GM18499 (cell line): ENCODE results near the gene CCDC15.

Experiments used
- ATAC-seq: cut with Tn5 transposase; IDR thresholded peaks from one replicate; pipeline ENCODE4 v1.9.1; 2021; ENCODE audit warnings: moderate number of reproducible peaks; ENCODE audit not compliant: insufficient read depth, unreplicated experiment

The CCDC15 gene

DNA sequence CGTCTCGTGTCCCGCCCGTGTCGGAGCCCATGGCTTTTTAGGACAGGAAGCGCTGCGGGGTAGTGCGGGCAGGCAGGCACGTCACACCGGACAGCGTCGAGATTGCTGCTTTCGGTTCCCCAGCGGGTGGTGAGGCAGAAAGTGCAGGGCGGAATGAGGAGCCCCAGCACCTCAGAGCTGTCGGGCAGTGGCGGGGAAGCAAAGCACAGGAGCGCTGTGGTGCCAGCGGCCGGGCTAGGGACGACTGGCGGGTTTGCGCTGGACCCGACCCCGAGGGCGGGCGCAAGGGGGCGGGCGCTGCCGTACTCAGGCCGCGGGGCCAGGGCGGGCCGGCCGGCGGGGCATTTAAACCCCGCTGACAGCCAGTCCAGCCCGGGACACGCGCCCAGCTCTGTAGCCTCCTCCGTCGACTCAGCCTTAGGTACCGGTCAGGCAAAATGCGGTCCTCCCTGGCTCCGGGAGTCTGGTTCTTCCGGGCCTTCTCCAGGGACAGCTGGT, 109.0 kb downstream of the CCDC15 start, which contains the start of gene SLC37A2:
SLC37A2 (plus strand) TSS at position 375 of the 498 bp plus-strand sequence; CDS start at position 438, 63 bp downstream.
- peak; percentile 89 for ATAC-seq

GRCh38 chr11:125063429-125064043, 109.5 kb downstream of the CCDC15 start:
- peak; percentile 7 for ATAC-seq

DNA sequence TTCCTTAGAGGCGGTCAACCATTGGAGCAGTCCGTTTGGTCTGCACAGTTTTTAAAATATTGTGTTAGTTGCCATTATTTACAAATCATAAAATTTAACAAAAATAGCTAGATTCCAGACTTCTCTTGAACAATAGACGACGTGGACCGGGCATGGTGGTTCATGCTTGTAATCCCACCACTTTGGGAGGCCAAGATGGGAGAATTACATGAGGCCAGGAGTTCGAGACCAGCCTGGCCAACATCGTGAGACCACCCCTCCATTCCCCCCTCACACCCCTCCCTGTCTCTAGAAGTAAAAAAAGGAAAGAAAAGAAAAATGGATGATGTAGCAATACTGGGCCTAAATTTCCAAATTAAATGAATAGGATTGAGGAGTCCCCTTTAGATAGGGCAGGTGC, 110.1 kb downstream of the CCDC15 start:
- ATAC-seq = no peak

DNA sequence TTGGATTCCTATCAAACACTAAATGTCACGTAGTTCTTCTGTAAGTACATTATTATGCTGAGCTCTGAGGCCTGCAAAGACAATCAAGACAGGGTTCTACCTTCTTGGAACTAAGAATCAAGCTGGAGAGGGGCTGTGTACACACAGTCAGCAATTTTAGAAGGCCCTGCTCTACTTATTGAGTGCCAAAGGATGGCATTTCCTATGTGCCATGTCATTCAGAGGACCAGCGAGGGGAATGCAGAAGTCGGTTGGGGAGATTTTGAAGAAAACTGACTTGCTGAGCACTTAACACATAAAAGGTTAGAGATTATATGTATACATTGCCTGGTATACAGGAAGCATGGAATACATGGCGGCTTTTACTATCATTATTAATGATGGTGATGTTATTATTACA, 114.4 kb downstream of the CCDC15 start:
- ATAC-seq = no peak

DNA sequence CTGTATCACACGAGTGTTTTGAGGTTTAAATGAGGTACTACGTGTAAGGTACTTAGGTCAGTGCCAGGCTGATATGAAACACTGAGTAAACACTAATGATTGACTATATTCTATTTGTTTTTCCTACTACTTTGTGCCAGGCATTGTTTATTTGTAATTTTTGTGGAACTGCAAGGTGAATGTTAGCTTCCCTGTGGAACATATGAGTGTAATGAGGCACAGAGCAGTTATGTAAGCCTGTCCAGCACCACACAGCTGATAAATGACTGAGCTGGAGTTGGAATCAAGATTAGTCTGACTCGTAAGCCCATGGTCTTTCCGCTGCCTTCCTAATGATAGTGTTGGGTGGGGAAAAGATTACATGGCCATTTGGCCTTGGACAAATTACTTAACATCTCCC, 115.0 kb downstream of the CCDC15 start:
- ATAC-seq = no peak

DNA sequence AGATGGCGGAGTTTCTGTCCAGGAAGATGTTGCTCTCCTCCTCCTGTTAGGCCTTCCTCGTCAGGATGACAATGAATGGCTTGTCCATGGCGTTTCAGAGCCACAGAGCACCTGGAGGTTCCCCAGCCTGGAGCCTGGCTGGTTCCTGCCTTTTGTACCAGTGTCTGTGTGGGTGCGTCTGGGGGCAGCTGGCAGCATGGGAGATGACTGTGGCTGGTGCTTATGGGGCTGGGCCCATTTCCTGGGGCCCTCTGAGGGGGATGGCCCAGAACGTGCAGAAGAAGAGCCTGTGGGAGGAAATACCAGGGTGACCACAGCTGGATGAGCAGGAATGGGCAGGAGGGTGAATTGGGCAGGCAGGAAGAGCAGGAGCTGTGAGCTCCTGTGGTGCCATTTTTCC, 115.8 kb downstream of the CCDC15 start:
- no peak for ATAC-seq

- ATAC-seq = peak; percentile 61
These were observed 116.8 kb downstream of the CCDC15 start for GRCh38 chr11:125070699-125071254.

DNA sequence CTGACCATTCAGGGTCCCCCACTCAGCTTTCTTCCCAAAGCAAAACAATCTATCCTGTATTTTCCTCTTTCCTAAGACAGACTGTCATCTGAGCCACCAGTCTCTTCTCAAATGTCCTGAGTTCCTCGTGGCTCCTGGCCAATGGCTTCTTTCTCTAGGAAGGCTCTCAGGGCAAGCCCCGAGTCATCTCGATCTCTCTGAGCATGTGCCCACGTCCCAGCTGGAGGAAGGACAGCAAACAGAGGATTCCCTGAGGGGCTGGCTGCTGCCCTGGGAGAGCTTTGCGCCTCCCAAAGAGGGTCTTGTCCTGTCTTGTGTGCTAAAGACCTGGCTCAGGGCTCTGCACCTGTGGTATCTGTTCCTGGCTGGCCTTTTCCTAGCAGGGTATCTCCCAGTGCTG, 117.4 kb downstream of the CCDC15 start:
- ATAC-seq = no peak

DNA sequence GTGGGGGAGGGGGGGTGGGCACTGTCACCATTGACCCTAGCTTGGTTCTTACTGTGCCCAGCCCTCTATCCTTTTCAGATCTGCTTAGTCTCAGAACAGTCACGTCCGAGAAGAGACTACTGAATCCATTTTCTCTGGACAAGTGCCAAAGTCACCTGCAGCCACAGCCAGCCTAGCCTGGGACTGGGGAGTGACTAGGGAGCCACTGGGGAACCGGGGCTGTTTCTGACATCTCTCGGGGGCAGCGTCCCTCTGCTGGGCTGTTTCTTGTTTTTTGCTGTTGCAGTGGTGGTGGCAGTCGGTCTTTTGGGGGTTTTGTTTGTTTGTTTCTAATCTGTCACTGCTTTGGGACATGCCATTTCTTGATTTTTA, 117.8 kb downstream of the CCDC15 start:
- no peak for ATAC-seq

DNA sequence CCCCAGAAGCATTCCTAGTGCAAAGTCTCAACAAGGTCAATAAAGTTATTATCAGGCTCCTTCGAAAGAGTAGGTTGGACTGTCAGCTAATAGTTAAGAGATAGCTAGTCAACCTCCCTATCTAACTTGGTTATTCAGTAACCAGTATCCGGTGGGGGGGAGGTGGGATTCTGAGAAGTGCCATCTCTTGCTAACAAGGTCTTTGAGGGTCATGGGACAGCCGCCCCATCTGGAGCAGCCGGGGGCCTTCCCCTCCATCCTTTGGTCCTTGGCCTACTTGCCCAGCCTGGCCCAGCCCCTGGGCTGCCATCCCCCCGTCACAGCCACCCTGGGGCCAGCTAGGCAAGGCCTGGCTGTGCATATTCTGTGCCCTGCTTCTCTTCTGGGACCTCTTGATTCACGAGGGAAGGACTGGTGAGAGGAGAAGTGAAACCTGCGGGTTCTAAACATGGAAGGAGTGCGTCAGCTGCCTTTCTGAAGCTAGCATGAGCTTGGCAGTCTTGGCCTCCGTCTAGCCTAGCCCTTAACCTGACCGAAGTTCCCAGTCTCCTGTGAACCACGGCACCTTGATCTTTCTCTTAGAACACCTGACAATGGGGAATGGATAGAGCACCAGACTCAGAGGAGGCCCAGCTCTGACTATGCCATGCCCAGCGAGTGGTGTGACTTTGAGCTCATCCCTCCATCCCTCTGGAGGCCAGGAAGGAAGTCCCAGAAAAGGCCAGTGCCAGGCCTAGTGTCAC, 118.4 kb downstream of the CCDC15 start:
- ATAC-seq = peak; percentile 75

DNA sequence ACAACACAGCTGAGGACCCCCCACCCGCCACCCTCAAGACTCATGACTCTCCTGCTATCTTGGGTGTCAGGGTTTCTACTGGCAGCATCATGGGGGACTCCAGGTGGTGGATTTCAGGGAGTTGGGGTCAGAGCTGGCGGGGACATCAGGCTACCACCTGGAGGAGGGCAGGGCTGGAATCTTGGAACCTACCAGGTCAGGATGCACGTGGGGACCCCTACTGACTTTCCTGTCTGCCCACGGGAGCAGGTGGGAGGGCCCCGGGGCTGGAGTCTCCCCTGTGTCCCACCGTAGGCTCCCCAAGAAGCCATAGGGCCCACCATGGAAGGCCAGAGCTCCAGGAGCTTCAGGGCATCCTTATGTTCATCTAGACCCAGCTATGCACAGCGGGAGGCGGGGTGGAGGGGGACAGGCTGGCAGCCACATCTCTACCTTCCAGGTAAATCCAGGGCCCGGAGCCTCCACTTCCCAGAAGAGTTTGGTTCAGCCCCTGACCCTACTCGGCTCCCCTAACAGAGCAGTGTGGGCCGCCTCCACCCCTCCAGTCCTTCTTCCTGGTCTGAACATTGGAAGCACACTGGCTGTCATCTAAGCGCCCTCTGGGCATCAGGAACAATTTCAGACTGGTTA, 119.1 kb downstream of the CCDC15 start:
- no peak for ATAC-seq

DNA sequence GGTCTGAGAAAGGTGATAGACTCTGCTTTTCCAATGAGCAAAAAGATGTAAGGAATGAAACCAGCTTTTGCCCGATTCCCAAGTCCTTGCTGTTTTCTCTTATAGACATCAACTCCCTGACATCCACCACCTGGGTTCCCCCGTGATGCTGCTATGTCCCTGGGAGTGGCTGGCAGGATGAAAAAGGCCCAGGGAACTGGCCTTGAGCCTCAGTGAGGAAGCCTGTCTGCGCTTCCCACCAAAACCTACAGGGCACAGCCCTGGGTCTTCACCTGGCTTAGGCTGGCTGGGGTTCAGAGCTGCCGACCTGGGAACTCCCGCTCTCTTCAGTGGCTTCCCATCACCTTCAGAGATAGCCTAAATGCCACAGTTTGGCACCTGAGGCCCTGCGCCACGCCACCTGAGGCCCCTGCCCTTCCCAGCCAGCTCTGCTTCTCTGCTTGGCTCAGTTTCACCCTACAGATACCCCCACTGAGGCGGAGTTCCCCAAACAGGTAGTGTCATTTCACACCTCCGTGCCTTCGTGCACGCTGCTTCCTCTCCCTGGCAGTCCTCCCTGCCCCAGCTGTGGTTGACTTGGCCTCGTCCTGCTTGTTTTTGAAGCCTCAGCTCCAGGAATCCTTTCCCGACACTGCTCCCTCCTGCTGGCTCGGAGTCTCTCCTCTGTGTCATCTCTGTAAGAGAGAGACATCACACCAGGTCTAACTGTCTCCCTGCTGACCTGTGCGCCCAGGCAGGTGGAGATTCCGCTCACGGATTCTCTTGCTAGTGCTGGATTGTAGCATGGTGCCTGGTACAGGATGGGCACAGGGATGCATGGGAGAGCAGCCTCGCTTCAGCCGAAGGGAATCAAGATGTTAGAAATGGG, 119.8 kb downstream of the CCDC15 start:
- no peak for ATAC-seq

DNA sequence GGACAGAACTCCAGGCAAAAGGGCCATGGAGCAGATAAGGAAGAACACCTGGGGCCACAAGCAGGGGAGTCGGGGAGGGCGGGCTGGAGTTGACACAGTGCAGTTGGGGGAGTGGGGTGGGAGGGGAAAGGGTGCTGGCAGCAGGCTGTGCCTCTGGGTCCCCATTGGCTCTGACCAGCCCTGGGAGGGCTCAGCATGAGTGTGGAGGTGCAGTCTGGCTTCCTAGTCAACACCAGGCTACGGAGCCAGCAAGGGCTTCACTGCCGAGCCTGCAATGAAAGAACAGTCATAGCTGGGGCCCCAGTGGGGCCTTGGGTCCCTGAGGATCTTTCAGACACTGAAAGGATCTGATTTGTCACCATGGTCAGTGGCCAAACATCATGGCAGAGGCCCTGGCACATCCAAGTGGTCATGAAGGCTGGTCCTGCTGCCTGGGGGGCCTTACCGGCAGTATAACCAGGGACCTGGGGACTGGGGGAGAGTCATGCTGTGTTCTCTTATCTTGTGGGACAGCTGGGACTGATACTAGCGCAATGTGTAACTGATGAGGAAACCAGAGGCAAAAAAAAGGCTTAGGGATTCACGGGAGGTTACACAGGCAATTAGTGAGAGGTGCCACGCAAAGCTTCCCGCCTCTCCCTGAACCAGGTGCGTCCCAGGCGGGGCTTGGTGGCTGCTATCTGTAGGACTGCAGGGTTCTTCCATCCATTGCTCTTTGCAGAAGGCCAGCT, 120.7 kb downstream of the CCDC15 start:
- no peak for ATAC-seq

- ATAC-seq = no peak
These were observed 121.2 kb downstream of the CCDC15 start for GRCh38 chr11:125075242-125075625.

DNA sequence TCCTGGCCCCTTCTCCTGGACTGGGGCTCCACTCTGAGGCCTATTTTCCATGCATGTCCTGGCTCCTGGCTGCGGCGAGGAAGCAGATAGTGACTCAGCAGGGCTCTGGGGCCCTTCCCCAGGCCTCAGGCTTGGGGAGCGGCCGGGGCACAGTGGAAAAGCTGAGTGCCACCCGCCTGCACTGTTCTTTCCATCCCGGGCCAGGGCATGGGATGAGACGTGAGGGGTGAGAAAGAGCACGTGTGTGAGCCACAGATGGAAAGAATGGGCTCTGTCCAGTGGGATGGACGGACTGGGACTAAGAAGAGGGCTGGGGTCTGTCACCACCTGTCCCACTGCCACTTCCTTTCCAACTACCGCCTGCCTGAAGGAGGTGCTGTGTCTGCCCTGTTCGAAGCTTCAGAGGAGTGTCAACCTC, 121.9 kb downstream of the CCDC15 start:
- no peak for ATAC-seq

GRCh38 chr11:125076378-125076945, 122.5 kb downstream of the CCDC15 start:
- no peak for ATAC-seq

GRCh38 chr11:125078016-125078415, 124.0 kb downstream of the CCDC15 start:
- ATAC-seq = no peak

DNA sequence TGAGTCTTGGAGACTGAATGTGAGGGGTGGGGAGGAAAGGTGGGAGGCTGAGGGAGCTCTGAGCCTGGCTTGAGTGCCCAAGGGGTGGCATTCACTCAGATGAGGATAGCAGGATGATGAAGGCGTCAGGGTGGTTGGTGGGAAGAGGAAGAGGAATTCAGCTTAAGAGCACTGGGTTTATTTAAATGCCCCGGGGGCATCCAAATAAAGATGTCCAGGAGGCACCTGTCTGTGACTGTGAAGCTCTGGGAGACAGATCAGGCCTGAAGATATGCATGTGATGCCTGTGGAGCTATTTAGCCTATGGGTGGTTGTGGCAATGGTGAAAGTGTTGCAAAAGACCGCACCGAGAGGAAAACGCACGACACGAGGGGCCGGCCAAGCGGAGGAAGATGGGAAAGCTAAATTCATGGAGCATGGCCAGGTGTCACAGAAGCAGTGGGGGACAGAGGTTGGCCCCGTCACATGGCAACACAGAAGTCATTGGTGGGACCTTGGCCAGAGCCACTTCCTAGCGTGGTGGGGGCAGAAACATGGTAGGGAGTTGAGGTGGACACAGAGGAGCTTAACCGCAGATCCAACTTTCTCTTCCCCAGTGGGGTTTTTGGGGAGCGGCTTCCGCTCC, 124.6 kb downstream of the CCDC15 start:
- no peak for ATAC-seq
